Lung (tissue), 12 donors: Measurements from ENCODE around the gene RNFT2. TPM values are rescaled to one million over a fixed set of nuclear protein-coding genes. Genes with fewer than 3 reads are reported as not detected.
A peak's percentile ranks its signal among the peaks of the same experiment; 100 is the strongest.

Experiments
- ATAC-seq: fragments of 200-7000 bp; cut with Tn5 transposase; one replicate; pipeline ENCODE4 v1.9.1; 2020; ENCODE audit warnings: moderate number of reproducible peaks; ENCODE audit not compliant: insufficient read depth, low FRiP score
- DNase-seq, 3 donors: peaks; one replicate each; pipeline ENCODE4 v3.0.0-alpha.2; 2013 to 2017
- H3K27ac ChIP-seq, 2 donors: one replicate each; pipeline ENCODE4 v1.5.1; 2013; ENCODE audit warnings: mild to moderate bottlenecking in 2 of 2, moderate library complexity in 2 of 2, control low read depth in 1 of 2, inconsistent platforms in 1 of 2, low read depth in 1 of 2, low read length in 1 of 2
- H3K27me3 ChIP-seq, 3 donors: one replicate each; pipeline ENCODE4 v1.5.1; 2013; ENCODE audit warnings: low read length in 2 of 3; ENCODE audit not compliant: control insufficient read depth in 3 of 3, insufficient read depth in 3 of 3
- H3K36me3 ChIP-seq, 4 donors: one replicate each; pipeline ENCODE4 v1.5.1; 2013; ENCODE audit warnings: low read length in 4 of 4, mild to moderate bottlenecking in 1 of 4, moderate library complexity in 1 of 4; ENCODE audit not compliant: control insufficient read depth in 4 of 4, insufficient read depth in 4 of 4
- H3K4me1 ChIP-seq, 5 donors: one replicate each; pipeline ENCODE4 v1.5.1; 2013; ENCODE audit warnings: low read length in 5 of 5, mild to moderate bottlenecking in 2 of 5, moderate library complexity in 1 of 5; ENCODE audit not compliant: control insufficient read depth in 5 of 5, insufficient read depth in 5 of 5
- H3K4me3 ChIP-seq: one replicate; pipeline ENCODE4 v1.5.1; 2013; ENCODE audit warnings: mild to moderate bottlenecking, control low read depth, moderate library complexity
- H3K9ac ChIP-seq, 2 donors: one replicate each; pipeline ENCODE4 v1.5.1; 2013; ENCODE audit warnings: low read length in 2 of 2, control low read depth in 1 of 2; ENCODE audit not compliant: insufficient read depth in 1 of 2
- H3K9me3 ChIP-seq, 4 donors: one replicate each; pipeline ENCODE4 v1.5.1; 2013; ENCODE audit warnings: low read length in 3 of 4, mild to moderate bottlenecking in 1 of 4, moderate library complexity in 1 of 4; ENCODE audit not compliant: control insufficient read depth in 4 of 4, insufficient read depth in 3 of 4
- CTCF ChIP-seq: IDR thresholded peaks from 2 replicates; pipeline ENCODE4 v1.5.1; 2012; ENCODE audit warnings: mild to moderate bottlenecking; ENCODE audit errors: control extremely low read depth, extremely low read depth
- whole genome bisulfite sequencing, 2 donors: extraction: QIAGEN DNeasy Blood & Tissue Kit; methylation state at CpG; one replicate each; pipeline ENCODE4 v1.1.7; 2013; 5-methylcytosine and 5-hydroxymethylcytosine counted together
- polyA plus RNA-seq, 2 donors: library from polyadenylated mRNA; stranded (reverse); fragments of 200-250 nt; gene quantifications; one replicate each; pipeline ENCODE4 v1.2.1, GENCODE V29; 2013
- total RNA-seq, 2 donors: library from RNA; depleted of rRNA in 1 of 2; stranded (reverse); fragments of >200 nt in 1 of 2; gene quantifications; one replicate each; pipeline ENCODE4 v1.2.1, GENCODE V29; 2014 to 2021
- donor health status: control.
- donor health status: control.
- donor health status: Bipolar disorder and iron deficiency.
- donor health status: healthy.
- donor health status: DM: yes; HTN: yes; CAD: no.

RNFT2 gene
- total and polyA plus RNA-seq, 4 donors: 0.37 to 4.9 (median 2.2) TPM

- H3K9me3 ChIP-seq: no peaks in the 10 kb centered on the region
- no peak overlapping the region for H3K4me3 ChIP-seq
- H3K27ac ChIP-seq: peak overlapping the region in 1 of 2 donors; percentile 70
- no peaks in the 10 kb centered on the region for H3K27me3 ChIP-seq
- ATAC-seq: no peak
- peaks cover 3 to 27% (median 10%) of the 10 kb centered on the region in 5 donors for H3K4me1 ChIP-seq
- H3K9ac ChIP-seq: no peak overlapping the region
- DNase-seq: no peak
- 83 to 90% methylated on average over 15 of the region's 15 CpGs for WGBS, 2 donors
- peaks cover 6 to 25% (median 14%) of the 10 kb centered on the region in 4 donors for H3K36me3 ChIP-seq
- no peak for TF ChIP-seq CTCF
Measured at GRCh38 chr12:116719731-116720528, 18.2 kb upstream of the RNFT2 start.

DNA sequence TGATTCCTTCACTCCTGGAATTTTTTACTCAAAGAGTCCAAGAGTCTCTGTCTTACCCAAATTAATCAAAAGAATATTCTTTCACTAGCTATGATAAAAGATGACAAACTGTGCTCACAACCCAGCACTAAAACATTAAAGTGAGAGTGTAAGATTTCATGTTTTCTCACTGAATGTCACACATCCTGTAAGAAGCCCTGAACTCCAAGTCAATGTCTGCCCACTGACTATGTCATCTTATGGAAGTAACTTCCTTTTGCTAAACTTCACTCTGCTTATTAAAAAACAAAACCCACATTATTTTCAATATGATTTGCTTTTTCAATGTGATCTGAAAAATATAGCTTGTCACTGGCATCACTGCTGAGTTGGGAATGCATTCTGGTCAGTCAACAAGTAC, 15.9 kb upstream of the RNFT2 start:
- H3K27me3 ChIP-seq: no peaks in the 10 kb centered on the region
- ATAC-seq: no peak
- H3K4me1 ChIP-seq: peaks cover 3 to 32% (median 16%) of the 10 kb centered on the region in 5 donors
- no peak overlapping the region for H3K4me3 ChIP-seq
- no peak for TF ChIP-seq CTCF
- H3K36me3 ChIP-seq: peaks cover 6 to 21% (median 8%) of the 10 kb centered on the region in 4 donors
- H3K9me3 ChIP-seq: no peaks in the 10 kb centered on the region
- H3K27ac ChIP-seq: no peak overlapping the region
- DNase-seq: no peak
- no peak overlapping the region for H3K9ac ChIP-seq

GRCh38 chr12:116726694-116727093, 11.4 kb upstream of the RNFT2 start:
- WGBS, 2 donors: 38 to 69% methylated on average over 4 of the region's 4 CpGs
- no peak overlapping the region for H3K9ac ChIP-seq
- no peak for TF ChIP-seq CTCF
- peaks cover 0 to 9% (median 6%) of the 10 kb centered on the region in 4 donors for H3K36me3 ChIP-seq
- peak; percentile 20 to 28 (median 20) for DNase-seq
- H3K9me3 ChIP-seq: no peaks in the 10 kb centered on the region
- no peak overlapping the region for H3K4me3 ChIP-seq
- H3K4me1 ChIP-seq: peaks cover 2 to 19% (median 7%) of the 10 kb centered on the region in 5 donors
- no peaks in the 10 kb centered on the region for H3K27me3 ChIP-seq
- peak; percentile 65 for ATAC-seq
- no peak overlapping the region for H3K27ac ChIP-seq
